HCT116 (cell line): Measurements from ENCODE around the gene DTWD2. TPM values are rescaled to one million over a fixed set of nuclear protein-coding genes. Genes with fewer than 3 reads are reported as not detected.

Experiments used
- ATAC-seq: fragments of 200-7000 bp; cut with Tn5 transposase; 2 replicates; pipeline ENCODE4 v1.9.1; 2020; ENCODE audit warnings: mild to moderate bottlenecking, moderate library complexity
- BruUV-seq: library from RNA; stranded (reverse); fragments of 400-500 nt; replicated peaks from 2 replicates; lab custom pipeline; 2021; lab: Mats Ljungman, UMichigan
- CTCF ChIA-PET: fragments of 300-600 bp; sonication (Branson Sonifier 250); formaldehyde crosslinking; loops from one replicate; lab custom pipeline; 2021; ENCODE audit warnings: antibody characterized with exemption; lab: Charles Lee
- POLR2A ChIA-PET: fragments of 300-600, 350-600 bp; sonication (Branson Sonifier 250); formaldehyde crosslinking; loops from one replicate; lab custom pipeline; 2021; ENCODE audit warnings: antibody characterized with exemption; lab: Charles Lee
- RAD21 ChIA-PET, 2 experiments: fragments of 300-600 bp; sonication (Branson Sonifier 250); formaldehyde crosslinking; loops; one replicate each; lab custom pipeline; 2023; ENCODE audit warnings: low total read pairs in 2 of 2; ENCODE audit not compliant: uncharacterized antibody in 2 of 2, unreplicated experiment in 2 of 2, low non-redundant PET in 1 of 2; lab: Charles Lee
- DNase-seq: peaks from one replicate; pipeline ENCODE4 v3.0.0-alpha.2; 2010; ENCODE audit warnings: low read depth, low spot score
- H2AFZ ChIP-seq: fragments of 200-600 bp; shearing (Covaris generic), sonication (generic); 2 replicates; pipeline ENCODE4 v1.6.1; 2017; ENCODE audit warnings: low read depth, mixed run types, mixed read lengths, antibody characterized with exemption, low read length; ENCODE audit not compliant: poor library complexity, severe bottlenecking
- H3K27ac ChIP-seq: 2 replicates; pipeline ENCODE4 v1.5.1; 2012; ENCODE audit warnings: low read depth, low read length
- H3K27me3 ChIP-seq: fragments of 200-600 bp; sonication (generic); 2 replicates; pipeline ENCODE4 v1.6.1; 2016; ENCODE audit warnings: mixed run types, low read length, mixed read lengths; ENCODE audit not compliant: insufficient read depth
- H3K36me3 ChIP-seq, 2 experiments: fragments of 200-500 bp in 1 of 2; fragments of 200-600 bp in 1 of 2; sonication (Bioruptor generic) in 1 of 2; sonication (generic) in 1 of 2; 2 replicates each; pipeline versions ENCODE4 v1.5.1 to v1.6.1; 2014 to 2016; ENCODE audit warnings: low read length in 2 of 2, inconsistent platforms in 1 of 2, mixed read lengths in 1 of 2, mixed run types in 1 of 2; ENCODE audit not compliant: insufficient read depth in 2 of 2, control insufficient read depth in 1 of 2
- H3K4me1 ChIP-seq, 2 experiments: fragments of 200-600 bp in 1 of 2; sonication (generic) in 1 of 2; 2 replicates each; pipeline versions ENCODE4 v1.5.1 to v1.6.1; 2012 to 2017; ENCODE audit warnings: low read length in 2 of 2, inconsistent platforms in 1 of 2, mild to moderate bottlenecking in 1 of 2, mixed read lengths in 1 of 2, mixed run types in 1 of 2, moderate library complexity in 1 of 2; ENCODE audit not compliant: insufficient read depth in 2 of 2, control insufficient read depth in 1 of 2
- H3K4me2 ChIP-seq: fragments of 200-600 bp; sonication (generic); 2 replicates; pipeline ENCODE4 v1.6.1; 2017; ENCODE audit warnings: mixed run types, low read length, mixed read lengths
- H3K4me3 ChIP-seq, 2 experiments: fragments of 200-600 bp in 1 of 2; sonication (generic) in 1 of 2; replicated peaks in 1 of 2; 2 replicates each; pipeline ENCODE4 v1.5.1; 2011 to 2016; ENCODE audit warnings: low read length in 2 of 2, control low read depth in 1 of 2, low read depth in 1 of 2, mild to moderate bottlenecking in 1 of 2, mixed read lengths in 1 of 2, mixed run types in 1 of 2
- H3K79me2 ChIP-seq: fragments of 200-600 bp; sonication (generic); 2 replicates; pipeline ENCODE4 v1.6.1; 2017; ENCODE audit warnings: mild to moderate bottlenecking, mixed run types, low read length, moderate library complexity, mixed read lengths; ENCODE audit not compliant: insufficient read depth
- H3K9ac ChIP-seq: fragments of 200-600 bp; sonication (generic); 2 replicates; pipeline ENCODE4 v1.6.1; 2016; ENCODE audit warnings: low read length, mixed read lengths
- H3K9me2 ChIP-seq: fragments of 200-600 bp; sonication (generic), shearing (Covaris generic); 2 replicates; pipeline ENCODE4 v1.6.1; 2017; ENCODE audit warnings: mixed run types, mild to moderate bottlenecking, moderate library complexity; ENCODE audit not compliant: insufficient read depth
- H3K9me3 ChIP-seq, 2 experiments: fragments of 200-500 bp in 1 of 2; fragments of 200-600 bp in 1 of 2; sonication (Bioruptor generic) in 1 of 2; sonication (generic) in 1 of 2; 2 replicates each; pipeline ENCODE4 v1.6.1; 2014 to 2017; ENCODE audit warnings: low read length in 2 of 2, mixed read lengths in 2 of 2, inconsistent platforms in 1 of 2, low read depth in 1 of 2, mild to moderate bottlenecking in 1 of 2, mixed run types in 1 of 2, moderate library complexity in 1 of 2; ENCODE audit not compliant: control insufficient read depth in 1 of 2, insufficient read depth in 1 of 2
- H4K20me1 ChIP-seq: fragments of 200-600 bp; sonication (generic), shearing (Covaris generic); 2 replicates; pipeline ENCODE4 v1.6.1; 2017; ENCODE audit warnings: mixed run types, mild to moderate bottlenecking, moderate library complexity; ENCODE audit not compliant: insufficient read depth
- CEBPB ChIP-seq: IDR thresholded peaks from 2 replicates; pipeline ENCODE4 v1.6.1; 2012; ENCODE audit warnings: low read depth
- ELF1 ChIP-seq: IDR thresholded peaks from 2 replicates; pipeline ENCODE4 v1.6.1; 2012; ENCODE audit warnings: low read depth, borderline replicate concordance
- POLR2A ChIP-seq: IDR thresholded peaks from 2 replicates; pipeline ENCODE4 v1.7.0; 2011; ENCODE audit warnings: borderline replicate concordance; ENCODE audit not compliant: insufficient read depth, insufficient read length; ENCODE audit errors: extremely low read depth
- POLR2AphosphoS5 ChIP-seq: IDR thresholded peaks from 2 replicates; pipeline ENCODE4 v1.6.1; 2011; ENCODE audit warnings: mild to moderate bottlenecking, low read depth, low read length, moderate library complexity
- SIN3A ChIP-seq: IDR thresholded peaks from 2 replicates; pipeline ENCODE4 v1.6.1; 2012; ENCODE audit warnings: low read depth
- TCF7L2 ChIP-seq: IDR thresholded peaks from 2 replicates; pipeline ENCODE4 v1.7.0; 2011; ENCODE audit warnings: borderline replicate concordance, inconsistent platforms; ENCODE audit not compliant: insufficient read depth, insufficient read length; ENCODE audit errors: extremely low read depth
- YY1 ChIP-seq: IDR thresholded peaks from 2 replicates; pipeline ENCODE4 v1.6.1; 2011; ENCODE audit warnings: low read length, low read depth, moderate library complexity, mild to moderate bottlenecking; ENCODE audit not compliant: insufficient replicate concordance; ENCODE audit errors: extremely low read depth
- intact Hi-C: fragments of 100-400 bp; cut with micrococcal nuclease; formaldehyde crosslinking; loops from 2 replicates; pipeline ENCODE4 v1.10.0; 2022
- total RNA-seq: library from RNA; stranded (reverse); gene quantifications from one replicate; pipeline ENCODE4 v1.2.1, GENCODE V29; 2021; ENCODE audit not compliant: unreplicated experiment
- TF ChIP-seq, protein P1 (sequence below): IDR thresholded peaks from 2 replicates; pipeline ENCODE4 v1.6.1; 2011; ENCODE audit warnings: mild to moderate bottlenecking, low read length, moderate library complexity; ENCODE audit not compliant: insufficient replicate concordance; ENCODE audit errors: extremely low read depth
- TF ChIP-seq, protein P2 (sequence below), 3 experiments: fragments of 200-600 bp in 1 of 3; sonication (generic) in 1 of 3; IDR thresholded peaks in 2 of 3; conservative IDR thresholded peaks in 1 of 3; 2 replicates each; pipeline ENCODE4 v1.5.1; 2012 to 2017; ENCODE audit warnings: low read depth in 2 of 3, low read length in 2 of 3, antibody characterized with exemption in 1 of 3, borderline replicate concordance in 1 of 3, control low read depth in 1 of 3, mild to moderate bottlenecking in 1 of 3, mixed read lengths in 1 of 3, mixed run types in 1 of 3, moderate library complexity in 1 of 3; ENCODE audit not compliant: insufficient read depth in 1 of 3
- TF ChIP-seq, protein P3 (sequence below): IDR thresholded peaks from 2 replicates; pipeline ENCODE4 v1.6.1; 2012

Gene DTWD2
- total RNA-seq, 1 experiment from 2014 or later: 5.2 TPM

DNA sequence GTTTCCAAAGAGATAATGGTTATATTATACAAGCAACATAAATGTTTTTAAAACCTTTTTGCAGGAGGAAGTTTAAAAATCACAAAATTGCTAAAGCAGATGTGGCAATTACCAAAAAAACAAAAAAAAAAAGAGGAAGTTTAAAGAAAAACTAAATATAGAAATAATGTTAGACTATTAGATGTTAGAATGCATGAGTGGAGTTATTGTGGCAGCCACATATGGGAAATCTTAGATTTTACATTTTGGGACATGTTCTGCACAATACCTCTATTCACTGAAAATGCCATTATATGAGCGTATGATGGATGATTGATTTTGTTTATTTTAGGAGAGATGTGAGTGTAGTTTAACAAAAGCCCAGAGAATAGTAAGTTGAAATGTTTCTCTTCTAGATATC, 31.2 kb upstream of the DTWD2 start:
- Histone ChIP-seq H3K4me2 (no peak overlapping the region), H3K27me3 (no peaks in the 10 kb centered on the region), H4K20me1 (no peaks in the 10 kb centered on the region), H3K9ac (no peak overlapping the region), H3K9me3 (no peaks in the 10 kb centered on the region), H2AFZ (no peak overlapping the region), H3K36me3 (no peaks in the 10 kb centered on the region), H3K27ac (no peak overlapping the region), H3K9me2 (no peaks in the 10 kb centered on the region), H3K79me2 (no peaks in the 10 kb centered on the region), H3K4me3 (no peak overlapping the region), H3K4me1 (no peaks in the 10 kb centered on the region)
- ATAC-seq: no peak
- ChIA-PET CTCF (no interaction called here), POLR2A (no interaction called here), RAD21 (no interaction called here)
- intact Hi-C loops: no loop called here
- no TSS peak for BruUV-seq
- no peak for DNase-seq
- TF ChIP-seq SIN3A: no peak

DNA sequence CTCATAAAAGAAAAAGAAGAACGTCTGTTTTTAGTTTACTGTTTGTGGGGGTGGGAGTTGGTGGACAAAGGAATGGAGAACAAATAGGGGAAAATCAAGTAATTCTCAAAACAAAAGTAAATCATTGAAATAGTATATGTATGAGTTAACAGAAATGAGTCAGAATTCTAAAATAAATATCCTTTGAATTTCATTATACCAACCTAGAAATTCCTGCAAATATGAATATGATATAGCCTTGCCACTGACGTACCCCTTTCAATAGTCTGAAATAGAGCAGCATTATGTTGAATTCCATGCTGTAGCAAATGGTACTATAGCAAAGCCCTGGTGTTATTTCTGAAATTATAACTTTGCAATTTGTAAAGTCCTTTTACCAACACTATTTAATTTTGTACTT, 29.6 kb upstream of the DTWD2 start:
- H3K9me2 ChIP-seq: no peaks in the 10 kb centered on the region
- CTCF ChIA-PET: no interaction called here
- H3K27me3 ChIP-seq: no peaks in the 10 kb centered on the region
- no TSS peak for BruUV-seq
- no peaks in the 10 kb centered on the region for H4K20me1 ChIP-seq
- ATAC-seq: no peak
- RAD21 ChIA-PET: no interaction called here
- POLR2A ChIA-PET: no interaction called here
- intact Hi-C loops: no loop called here
- H3K27ac ChIP-seq: no peak overlapping the region
- DNase-seq: no peak
- H3K9ac ChIP-seq: no peak overlapping the region
- H2AFZ ChIP-seq: no peak overlapping the region
- H3K9me3 ChIP-seq: no peaks in the 10 kb centered on the region
- no peaks in the 10 kb centered on the region for H3K36me3 ChIP-seq
- H3K4me3 ChIP-seq: no peak overlapping the region
- H3K4me1 ChIP-seq: no peaks in the 10 kb centered on the region
- no peak overlapping the region for H3K4me2 ChIP-seq
- no peak for TF ChIP-seq CEBPB
- TF ChIP-seq, protein P1, sequence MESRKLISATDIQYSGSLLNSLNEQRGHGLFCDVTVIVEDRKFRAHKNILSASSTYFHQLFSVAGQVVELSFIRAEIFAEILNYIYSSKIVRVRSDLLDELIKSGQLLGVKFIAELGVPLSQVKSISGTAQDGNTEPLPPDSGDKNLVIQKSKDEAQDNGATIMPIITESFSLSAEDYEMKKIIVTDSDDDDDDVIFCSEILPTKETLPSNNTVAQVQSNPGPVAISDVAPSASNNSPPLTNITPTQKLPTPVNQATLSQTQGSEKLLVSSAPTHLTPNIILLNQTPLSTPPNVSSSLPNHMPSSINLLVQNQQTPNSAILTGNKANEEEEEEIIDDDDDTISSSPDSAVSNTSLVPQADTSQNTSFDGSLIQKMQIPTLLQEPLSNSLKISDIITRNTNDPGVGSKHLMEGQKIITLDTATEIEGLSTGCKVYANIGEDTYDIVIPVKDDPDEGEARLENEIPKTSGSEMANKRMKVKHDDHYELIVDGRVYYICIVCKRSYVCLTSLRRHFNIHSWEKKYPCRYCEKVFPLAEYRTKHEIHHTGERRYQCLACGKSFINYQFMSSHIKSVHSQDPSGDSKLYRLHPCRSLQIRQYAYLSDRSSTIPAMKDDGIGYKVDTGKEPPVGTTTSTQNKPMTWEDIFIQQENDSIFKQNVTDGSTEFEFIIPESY: no peak
- no peak for TF ChIP-seq ELF1
- TF ChIP-seq POLR2A: no peak
- TF ChIP-seq TCF7L2: no peak
- TF ChIP-seq, protein P2, sequence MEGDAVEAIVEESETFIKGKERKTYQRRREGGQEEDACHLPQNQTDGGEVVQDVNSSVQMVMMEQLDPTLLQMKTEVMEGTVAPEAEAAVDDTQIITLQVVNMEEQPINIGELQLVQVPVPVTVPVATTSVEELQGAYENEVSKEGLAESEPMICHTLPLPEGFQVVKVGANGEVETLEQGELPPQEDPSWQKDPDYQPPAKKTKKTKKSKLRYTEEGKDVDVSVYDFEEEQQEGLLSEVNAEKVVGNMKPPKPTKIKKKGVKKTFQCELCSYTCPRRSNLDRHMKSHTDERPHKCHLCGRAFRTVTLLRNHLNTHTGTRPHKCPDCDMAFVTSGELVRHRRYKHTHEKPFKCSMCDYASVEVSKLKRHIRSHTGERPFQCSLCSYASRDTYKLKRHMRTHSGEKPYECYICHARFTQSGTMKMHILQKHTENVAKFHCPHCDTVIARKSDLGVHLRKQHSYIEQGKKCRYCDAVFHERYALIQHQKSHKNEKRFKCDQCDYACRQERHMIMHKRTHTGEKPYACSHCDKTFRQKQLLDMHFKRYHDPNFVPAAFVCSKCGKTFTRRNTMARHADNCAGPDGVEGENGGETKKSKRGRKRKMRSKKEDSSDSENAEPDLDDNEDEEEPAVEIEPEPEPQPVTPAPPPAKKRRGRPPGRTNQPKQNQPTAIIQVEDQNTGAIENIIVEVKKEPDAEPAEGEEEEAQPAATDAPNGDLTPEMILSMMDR (IDR thresholded peaks at IDR 0.05 in 2 of 3, conservative IDR thresholded peaks at IDR 0.05 in 1 of 3; ENCODE audit: borderline replicate concordance in 1 of 3, insufficient read depth in 1 of 3, low read depth in 2 of 3, low read length in 2 of 3): no peak
- no peak for TF ChIP-seq POLR2AphosphoS5
- TF ChIP-seq, protein P3, sequence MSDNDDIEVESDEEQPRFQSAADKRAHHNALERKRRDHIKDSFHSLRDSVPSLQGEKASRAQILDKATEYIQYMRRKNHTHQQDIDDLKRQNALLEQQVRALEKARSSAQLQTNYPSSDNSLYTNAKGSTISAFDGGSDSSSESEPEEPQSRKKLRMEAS: no peak
- TF ChIP-seq YY1: no peak
- H3K79me2 ChIP-seq: no peaks in the 10 kb centered on the region
